Measurements from ENCODE around the gene CTNNA2. TPM values are rescaled to one million over a fixed set of nuclear protein-coding genes. Genes with fewer than 3 reads are reported as not detected.

The CTNNA2 gene
- total and polyA plus RNA-seq, 9 donors, result 0.32 to 1.4 (median 0.37) TPM; not detected in 3

DNA sequence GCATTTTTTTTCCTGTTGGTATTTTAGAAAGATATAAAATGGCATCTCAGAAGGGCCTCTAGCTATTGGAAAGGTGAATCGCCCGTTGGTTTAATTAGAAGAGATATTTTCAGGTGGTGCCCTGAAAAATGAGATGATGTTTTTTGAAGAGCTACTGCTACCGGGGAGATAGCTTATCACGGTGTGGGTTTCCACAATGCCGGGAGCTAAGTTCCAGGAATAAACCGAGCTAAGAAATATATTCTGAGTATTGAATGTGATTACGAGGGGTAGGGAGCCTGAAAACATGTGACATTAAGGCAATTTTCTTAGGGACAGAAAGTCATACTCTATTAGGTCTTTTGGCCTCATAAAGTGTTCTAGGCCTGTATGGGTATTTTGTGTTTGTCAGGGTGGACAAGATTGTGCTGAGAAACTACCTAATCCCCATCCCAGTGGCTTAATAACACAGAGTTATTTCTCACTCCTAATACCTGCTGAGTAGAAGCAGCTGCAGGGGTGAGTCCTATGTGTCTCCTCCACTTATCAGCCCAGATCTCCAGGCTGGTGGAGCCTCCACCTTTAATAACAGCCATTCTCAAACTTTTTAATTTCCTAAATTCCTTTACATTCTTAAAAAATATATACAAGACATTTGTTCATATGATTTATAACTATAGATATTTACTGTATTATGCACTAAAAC is 641.5 kb downstream of the CTNNA2 start:
- no peaks in the 10 kb centered on the region for H3K36me3 ChIP-seq
- 64 to 73% (median 65%) methylated on average over 7 of the region's 7 CpGs for WGBS, 3 donors
- DNase-seq, result no peak
- no peaks in the 10 kb centered on the region for H3K4me1 ChIP-seq (ENCODE audit: insufficient read depth)
- H3K4me3 ChIP-seq, result no peak overlapping the region
- H3K27ac ChIP-seq, result no peak overlapping the region
- no peaks in the 10 kb centered on the region for H3K27me3 ChIP-seq
- H3K9me3 ChIP-seq, result no peaks in the 10 kb centered on the region
- TF ChIP-seq POLR2A (IDR thresholded peaks at IDR 0.05) (no peak), EP300 (IDR thresholded peaks at IDR 0.05) (no peak)
- TF ChIP-seq, protein P1, sequence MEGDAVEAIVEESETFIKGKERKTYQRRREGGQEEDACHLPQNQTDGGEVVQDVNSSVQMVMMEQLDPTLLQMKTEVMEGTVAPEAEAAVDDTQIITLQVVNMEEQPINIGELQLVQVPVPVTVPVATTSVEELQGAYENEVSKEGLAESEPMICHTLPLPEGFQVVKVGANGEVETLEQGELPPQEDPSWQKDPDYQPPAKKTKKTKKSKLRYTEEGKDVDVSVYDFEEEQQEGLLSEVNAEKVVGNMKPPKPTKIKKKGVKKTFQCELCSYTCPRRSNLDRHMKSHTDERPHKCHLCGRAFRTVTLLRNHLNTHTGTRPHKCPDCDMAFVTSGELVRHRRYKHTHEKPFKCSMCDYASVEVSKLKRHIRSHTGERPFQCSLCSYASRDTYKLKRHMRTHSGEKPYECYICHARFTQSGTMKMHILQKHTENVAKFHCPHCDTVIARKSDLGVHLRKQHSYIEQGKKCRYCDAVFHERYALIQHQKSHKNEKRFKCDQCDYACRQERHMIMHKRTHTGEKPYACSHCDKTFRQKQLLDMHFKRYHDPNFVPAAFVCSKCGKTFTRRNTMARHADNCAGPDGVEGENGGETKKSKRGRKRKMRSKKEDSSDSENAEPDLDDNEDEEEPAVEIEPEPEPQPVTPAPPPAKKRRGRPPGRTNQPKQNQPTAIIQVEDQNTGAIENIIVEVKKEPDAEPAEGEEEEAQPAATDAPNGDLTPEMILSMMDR (IDR thresholded peaks at IDR 0.05), result no peak
- intact Hi-C loops (cut with DNase I), result no loop called here

DNA sequence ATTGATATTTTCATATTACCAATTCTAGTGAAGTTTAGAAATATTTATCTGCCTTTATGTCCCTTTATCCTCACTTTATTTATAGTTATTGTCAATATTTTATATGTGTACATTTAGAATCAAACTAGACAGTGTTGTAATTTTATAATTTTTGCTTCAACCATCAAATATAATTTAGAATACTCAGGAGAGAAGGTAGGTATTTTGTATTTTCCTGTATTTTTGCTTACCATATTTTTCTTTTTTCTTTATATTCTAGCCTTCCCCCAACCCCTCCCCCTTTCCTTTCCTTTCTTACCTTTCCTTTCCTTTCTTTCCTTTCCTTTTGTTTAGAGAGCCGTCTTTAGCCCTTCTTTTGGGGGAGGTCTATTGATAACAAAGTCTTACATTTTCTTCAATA is 651.5 kb downstream of the CTNNA2 start:
- Histone ChIP-seq H3K4me1 (ENCODE audit: insufficient read depth) (no peaks in the 10 kb centered on the region), H3K36me3 (no peaks in the 10 kb centered on the region), H3K27me3 (no peaks in the 10 kb centered on the region), H3K9me3 (no peaks in the 10 kb centered on the region), H3K4me3 (no peak overlapping the region), H3K27ac (no peak overlapping the region)
- no peak for DNase-seq
- TF ChIP-seq, protein P1 (IDR thresholded peaks at IDR 0.05), result no peak
- TF ChIP-seq POLR2A (IDR thresholded peaks at IDR 0.05) (no peak), EP300 (IDR thresholded peaks at IDR 0.05) (no peak)
- WGBS, 3 donors, result 63 to 81% (median 74%) methylated on average over 1 of the region's 1 CpG
- intact Hi-C loops (cut with DNase I), result no loop called here

DNA sequence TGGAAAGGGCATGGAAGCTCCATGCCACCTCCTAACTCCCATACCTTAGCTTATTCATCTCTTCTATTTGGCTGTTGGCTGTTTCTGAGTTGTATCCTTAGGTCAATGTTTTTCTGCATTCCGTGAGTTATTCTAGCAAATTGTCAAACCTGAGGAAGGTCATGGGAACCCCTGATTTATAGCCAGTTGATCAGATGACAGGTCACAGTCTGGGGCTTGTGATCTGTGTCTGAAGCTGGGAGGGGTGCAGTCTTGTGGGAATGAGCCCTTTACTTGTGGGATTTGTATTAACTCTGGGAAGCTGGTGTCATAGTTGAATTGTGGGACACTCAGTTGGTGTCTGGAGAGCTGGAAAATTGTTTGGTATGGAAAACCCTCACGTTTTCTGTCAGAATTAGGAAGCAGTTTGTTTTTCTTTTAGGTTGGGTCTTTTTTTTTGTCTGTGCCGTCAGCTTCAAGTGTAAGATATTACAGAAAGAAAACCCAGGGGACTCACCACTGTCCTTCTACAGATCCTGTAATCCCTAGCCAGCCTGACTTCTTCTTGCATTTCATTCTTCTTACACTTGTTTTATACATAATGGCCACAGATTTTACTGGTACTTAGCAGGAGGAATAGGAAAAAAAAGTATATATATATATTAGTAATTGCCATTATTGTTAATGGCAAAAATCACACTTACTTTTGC is 653.8 kb downstream of the CTNNA2 start:
- no peaks in the 10 kb centered on the region for H3K4me1 ChIP-seq (ENCODE audit: insufficient read depth)
- H3K36me3 ChIP-seq, result no peaks in the 10 kb centered on the region
- no peaks in the 10 kb centered on the region for H3K9me3 ChIP-seq
- WGBS, 3 donors, result 42 to 54% (median 54%) methylated on average over 3 of the region's 3 CpGs
- H3K4me3 ChIP-seq, result no peak overlapping the region
- H3K27me3 ChIP-seq, result no peaks in the 10 kb centered on the region
- no peak overlapping the region for H3K27ac ChIP-seq
- TF ChIP-seq EP300 (IDR thresholded peaks at IDR 0.05) (no peak), POLR2A (IDR thresholded peaks at IDR 0.05) (no peak)
- TF ChIP-seq, protein P1 (IDR thresholded peaks at IDR 0.05), result no peak
- DNase-seq, result no peak
- intact Hi-C loops (cut with DNase I), result no loop called here

DNA sequence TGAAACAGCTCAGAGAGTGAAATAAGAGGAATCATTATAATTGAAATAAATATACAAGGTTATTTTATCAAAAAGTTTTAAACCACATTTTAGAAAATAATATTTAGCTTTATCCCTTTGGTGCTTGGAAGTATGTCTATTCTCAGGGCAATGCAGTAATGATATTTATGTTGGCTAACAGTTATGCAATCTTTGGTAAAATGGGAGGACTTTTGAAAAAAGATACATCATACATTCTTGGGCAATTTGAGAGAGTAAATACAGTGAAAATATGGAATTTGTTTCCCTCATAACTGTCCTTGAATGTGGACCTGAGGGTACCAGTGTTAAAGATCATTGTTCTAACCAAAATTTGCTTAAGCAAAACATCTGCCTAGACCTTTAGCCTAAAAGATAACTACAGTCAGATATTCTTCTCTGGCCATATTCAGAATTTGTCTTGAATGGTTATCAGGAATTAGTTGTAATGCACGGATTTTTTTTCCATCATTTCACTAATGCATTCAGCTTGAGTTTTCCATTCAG is 654.5 kb downstream of the CTNNA2 start:
- H3K27me3 ChIP-seq, result no peaks in the 10 kb centered on the region
- no peak overlapping the region for H3K27ac ChIP-seq
- TF ChIP-seq, protein P1 (IDR thresholded peaks at IDR 0.05), result no peak
- TF ChIP-seq EP300 (IDR thresholded peaks at IDR 0.05), result no peak
- TF ChIP-seq POLR2A (IDR thresholded peaks at IDR 0.05), result no peak
- intact Hi-C loops (cut with DNase I), result no loop called here
- H3K4me3 ChIP-seq, result no peak overlapping the region
- DNase-seq, result no peak
- 5 to 28% (median 11%) methylated on average over 1 of the region's 1 CpG for WGBS, 3 donors
- no peaks in the 10 kb centered on the region for H3K36me3 ChIP-seq
- no peaks in the 10 kb centered on the region for H3K4me1 ChIP-seq (ENCODE audit: insufficient read depth)
- H3K9me3 ChIP-seq, result no peaks in the 10 kb centered on the region
